Activated CD4-positive, alpha-beta memory T cell treated with anti-CD3 and anti-CD28 coated beads, Interleukin-2, amount 10 ng/mL, durations not matched to agents 7 days and 5 days (primary cell): ENCODE results near the gene RNF144B. TPM values are rescaled to one million over a fixed set of nuclear protein-coding genes. Genes with fewer than 3 reads are reported as not detected.

Experiments used
- CTCF ChIA-PET: fragments of 350-600 bp; sonication (Branson Sonifier 250); formaldehyde crosslinking; loops from one replicate; lab custom pipeline; 2021; ENCODE audit warnings: antibody characterized with exemption, inconsistent platforms; lab: Charles Lee
- POLR2A ChIA-PET: fragments of 350-600 bp; sonication (Branson Sonifier 250); formaldehyde crosslinking; loops from one replicate; lab custom pipeline; 2021; ENCODE audit warnings: antibody characterized with exemption; lab: Charles Lee
- DNase-seq: peaks from one replicate; pipeline ENCODE4 v3.0.0-alpha.2; 2020
- H3K27ac Mint-ChIP-seq: one replicate; pipeline ENCODE4 v1.8.0; 2021; ENCODE audit warnings: mild to moderate bottlenecking, mixed read lengths
- H3K27me3 Mint-ChIP-seq: one replicate; pipeline ENCODE4 v1.8.0; 2021; ENCODE audit warnings: mixed read lengths
- H3K36me3 Mint-ChIP-seq: one replicate; pipeline ENCODE4 v1.8.0; 2021; ENCODE audit warnings: low read depth, mixed read lengths
- H3K4me1 Mint-ChIP-seq: one replicate; pipeline ENCODE4 v1.8.0; 2021; ENCODE audit warnings: mixed read lengths
- H3K4me3 Mint-ChIP-seq: one replicate; pipeline ENCODE4 v1.8.0; 2021; ENCODE audit warnings: mild to moderate bottlenecking, mixed read lengths
- H3K9me3 Mint-ChIP-seq: one replicate; pipeline ENCODE4 v1.8.0; 2021; ENCODE audit warnings: mixed read lengths
- total RNA-seq, 2 experiments: library from RNA; stranded (reverse); gene quantifications; one replicate each; pipeline ENCODE4 v1.2.3, GENCODE V29; 2021

Gene RNF144B
- total RNA-seq, result 1 to 10 TPM; 1.3 to 2.0 TPM

GRCh38 chr6:18387061-18387721, at the start of gene RNF144B:
Gene RNF144B, plus strand, starts transcription at chr6:18387350. Its CDS starts 12,185 bp downstream, at chr6:18399535.
- ChIA-PET CTCF (interaction anchor here (0.6 to 1.0 kb wide), 4 partner anchors 63 to 1093 kb away, joined by 3 to 5 read pairs (median 4); no protein-coding TSS in a partner anchor), POLR2A (interaction anchor here (0.6 to 1.5 kb wide), 3 partner anchors 8 to 141 kb away, joined by 3 to 5 read pairs (median 4); no protein-coding TSS in a partner anchor)
- H3K27me3 Mint-ChIP-seq, result peaks cover 15% of the 10 kb centered on the region
- H3K36me3 Mint-ChIP-seq, result no peaks in the 10 kb centered on the region
- no peaks in the 10 kb centered on the region for H3K9me3 Mint-ChIP-seq
- H3K27ac Mint-ChIP-seq, result no peak within 1 kb of the TSS
- H3K4me1 Mint-ChIP-seq, result peaks cover 21% of the 10 kb centered on the region
- DNase-seq, result peak; percentile 56
- peak within 1 kb of the TSS; percentile 88 for H3K4me3 Mint-ChIP-seq

- ChIA-PET POLR2A (no interaction called here), CTCF (no interaction called here)
- H3K27ac Mint-ChIP-seq, result no peak overlapping the region
- H3K4me3 Mint-ChIP-seq, result no peak overlapping the region
- peaks cover 1% of the 10 kb centered on the region for H3K27me3 Mint-ChIP-seq
- no peaks in the 10 kb centered on the region for H3K9me3 Mint-ChIP-seq
- DNase-seq, result no peak
- no peaks in the 10 kb centered on the region for H3K36me3 Mint-ChIP-seq
- peaks cover 9% of the 10 kb centered on the region for H3K4me1 Mint-ChIP-seq
These were observed 47.6 kb upstream of the RNF144B start for GRCh38 chr6:18339599-18339998.

- Mint-ChIP-seq H3K36me3 (no peaks in the 10 kb centered on the region), H3K4me1 (peaks cover 9% of the 10 kb centered on the region), H3K4me3 (no peak overlapping the region), H3K27me3 (peaks cover 1% of the 10 kb centered on the region), H3K9me3 (no peaks in the 10 kb centered on the region), H3K27ac (no peak overlapping the region)
- no peak for DNase-seq
- ChIA-PET POLR2A (no interaction called here), CTCF (interaction anchor here (1.1 kb wide), 1 partner anchor 11 kb away, joined by 4 read pairs; no protein-coding TSS in a partner anchor)
These were observed 46.2 kb upstream of the RNF144B start for GRCh38 chr6:18340781-18341551.

GRCh38 chr6:18342223-18342622, 44.9 kb upstream of the RNF144B start:
- peaks cover 9% of the 10 kb centered on the region for H3K4me1 Mint-ChIP-seq
- no peaks in the 10 kb centered on the region for H3K9me3 Mint-ChIP-seq
- H3K4me3 Mint-ChIP-seq, result no peak overlapping the region
- H3K27ac Mint-ChIP-seq, result no peak overlapping the region
- DNase-seq, result no peak
- CTCF ChIA-PET, result no interaction called here
- no peaks in the 10 kb centered on the region for H3K27me3 Mint-ChIP-seq
- POLR2A ChIA-PET, result no interaction called here
- no peaks in the 10 kb centered on the region for H3K36me3 Mint-ChIP-seq

GRCh38 chr6:18343741-18344140, 43.4 kb upstream of the RNF144B start:
- Mint-ChIP-seq H3K4me3 (no peak overlapping the region), H3K4me1 (peaks cover 9% of the 10 kb centered on the region), H3K27ac (no peak overlapping the region), H3K27me3 (no peaks in the 10 kb centered on the region), H3K9me3 (no peaks in the 10 kb centered on the region), H3K36me3 (no peaks in the 10 kb centered on the region)
- CTCF ChIA-PET, result no interaction called here
- POLR2A ChIA-PET, result no interaction called here
- DNase-seq, result no peak

GRCh38 chr6:18347021-18347577, 40.1 kb upstream of the RNF144B start:
- DNase-seq, result no peak
- H3K9me3 Mint-ChIP-seq, result no peaks in the 10 kb centered on the region
- H3K36me3 Mint-ChIP-seq, result no peaks in the 10 kb centered on the region
- CTCF ChIA-PET, result interaction anchor here (1.2 kb wide), 1 partner anchor 23 kb away, joined by 4 read pairs; no protein-coding TSS in a partner anchor
- no peak overlapping the region for H3K4me3 Mint-ChIP-seq
- POLR2A ChIA-PET, result no interaction called here
- H3K27ac Mint-ChIP-seq, result no peak overlapping the region
- peaks cover 11% of the 10 kb centered on the region for H3K27me3 Mint-ChIP-seq
- H3K4me1 Mint-ChIP-seq, result peaks cover 9% of the 10 kb centered on the region

- H3K4me3 Mint-ChIP-seq, result no peak overlapping the region
- no peaks in the 10 kb centered on the region for H3K36me3 Mint-ChIP-seq
- peaks cover 11% of the 10 kb centered on the region for H3K27me3 Mint-ChIP-seq
- POLR2A ChIA-PET, result no interaction called here
- CTCF ChIA-PET, result interaction anchor here (1.2 kb wide), 1 partner anchor 24 kb away, joined by 4 read pairs; no protein-coding TSS in a partner anchor
- no peak for DNase-seq
- no peak overlapping the region for H3K27ac Mint-ChIP-seq
- H3K4me1 Mint-ChIP-seq, result peaks cover 6% of the 10 kb centered on the region
- no peaks in the 10 kb centered on the region for H3K9me3 Mint-ChIP-seq
These were observed 39.3 kb upstream of the RNF144B start for GRCh38 chr6:18347866-18348265.

- Mint-ChIP-seq H3K4me1 (no peaks in the 10 kb centered on the region), H3K27me3 (peaks cover 11% of the 10 kb centered on the region), H3K27ac (no peak overlapping the region), H3K4me3 (no peak overlapping the region), H3K36me3 (no peaks in the 10 kb centered on the region), H3K9me3 (no peaks in the 10 kb centered on the region)
- DNase-seq, result no peak
- ChIA-PET POLR2A (no interaction called here), CTCF (interaction anchor here (0.5 kb wide), 1 partner anchor 154 kb away, joined by 5 read pairs; no protein-coding TSS in a partner anchor)
These were observed 37.8 kb upstream of the RNF144B start for GRCh38 chr6:18349386-18349785.

- CTCF ChIA-PET, result no interaction called here
- no peaks in the 10 kb centered on the region for H3K9me3 Mint-ChIP-seq
- H3K27me3 Mint-ChIP-seq, result peaks cover 12% of the 10 kb centered on the region
- no peaks in the 10 kb centered on the region for H3K36me3 Mint-ChIP-seq
- no peak for DNase-seq
- POLR2A ChIA-PET, result no interaction called here
- no peak overlapping the region for H3K27ac Mint-ChIP-seq
- H3K4me3 Mint-ChIP-seq, result no peak overlapping the region
- H3K4me1 Mint-ChIP-seq, result no peaks in the 10 kb centered on the region
These were observed 36.9 kb upstream of the RNF144B start for GRCh38 chr6:18350271-18350670.

- H3K9me3 Mint-ChIP-seq, result no peaks in the 10 kb centered on the region
- POLR2A ChIA-PET, result no interaction called here
- H3K27me3 Mint-ChIP-seq, result peaks cover 16% of the 10 kb centered on the region
- no peak for DNase-seq
- no peak overlapping the region for H3K4me3 Mint-ChIP-seq
- no peaks in the 10 kb centered on the region for H3K4me1 Mint-ChIP-seq
- no peaks in the 10 kb centered on the region for H3K36me3 Mint-ChIP-seq
- CTCF ChIA-PET, result no interaction called here
- no peak overlapping the region for H3K27ac Mint-ChIP-seq
These were observed 36.4 kb upstream of the RNF144B start for GRCh38 chr6:18350712-18351111.

GRCh38 chr6:18352001-18352400, 35.1 kb upstream of the RNF144B start:
- Mint-ChIP-seq H3K9me3 (no peaks in the 10 kb centered on the region), H3K4me1 (no peaks in the 10 kb centered on the region), H3K4me3 (no peak overlapping the region), H3K27me3 (peaks cover 23% of the 10 kb centered on the region), H3K36me3 (no peaks in the 10 kb centered on the region), H3K27ac (no peak overlapping the region)
- no peak for DNase-seq
- POLR2A ChIA-PET, result no interaction called here
- CTCF ChIA-PET, result no interaction called here

GRCh38 chr6:18352842-18353241, 34.3 kb upstream of the RNF144B start:
- peaks cover 23% of the 10 kb centered on the region for H3K27me3 Mint-ChIP-seq
- no peaks in the 10 kb centered on the region for H3K9me3 Mint-ChIP-seq
- DNase-seq, result no peak
- H3K36me3 Mint-ChIP-seq, result no peaks in the 10 kb centered on the region
- POLR2A ChIA-PET, result no interaction called here
- H3K27ac Mint-ChIP-seq, result no peak overlapping the region
- H3K4me3 Mint-ChIP-seq, result no peak overlapping the region
- H3K4me1 Mint-ChIP-seq, result no peaks in the 10 kb centered on the region
- CTCF ChIA-PET, result no interaction called here

GRCh38 chr6:18353251-18353650, 33.9 kb upstream of the RNF144B start:
- no peak for DNase-seq
- no peaks in the 10 kb centered on the region for H3K36me3 Mint-ChIP-seq
- H3K27me3 Mint-ChIP-seq, result peaks cover 23% of the 10 kb centered on the region
- H3K9me3 Mint-ChIP-seq, result peaks cover 2% of the 10 kb centered on the region
- H3K27ac Mint-ChIP-seq, result no peak overlapping the region
- H3K4me3 Mint-ChIP-seq, result no peak overlapping the region
- H3K4me1 Mint-ChIP-seq, result no peaks in the 10 kb centered on the region
- POLR2A ChIA-PET, result no interaction called here
- CTCF ChIA-PET, result no interaction called here
